GM10847 (cell line): ENCODE data around the gene SEPTIN2.

ENCODE experiments used
- POLR2A ChIP-seq: IDR thresholded peaks from 2 replicates; pipeline ENCODE4 v1.6.1; 2011; ENCODE audit not compliant: insufficient read length; ENCODE audit errors: extremely low read depth

The SEPTIN2 gene

DNA sequence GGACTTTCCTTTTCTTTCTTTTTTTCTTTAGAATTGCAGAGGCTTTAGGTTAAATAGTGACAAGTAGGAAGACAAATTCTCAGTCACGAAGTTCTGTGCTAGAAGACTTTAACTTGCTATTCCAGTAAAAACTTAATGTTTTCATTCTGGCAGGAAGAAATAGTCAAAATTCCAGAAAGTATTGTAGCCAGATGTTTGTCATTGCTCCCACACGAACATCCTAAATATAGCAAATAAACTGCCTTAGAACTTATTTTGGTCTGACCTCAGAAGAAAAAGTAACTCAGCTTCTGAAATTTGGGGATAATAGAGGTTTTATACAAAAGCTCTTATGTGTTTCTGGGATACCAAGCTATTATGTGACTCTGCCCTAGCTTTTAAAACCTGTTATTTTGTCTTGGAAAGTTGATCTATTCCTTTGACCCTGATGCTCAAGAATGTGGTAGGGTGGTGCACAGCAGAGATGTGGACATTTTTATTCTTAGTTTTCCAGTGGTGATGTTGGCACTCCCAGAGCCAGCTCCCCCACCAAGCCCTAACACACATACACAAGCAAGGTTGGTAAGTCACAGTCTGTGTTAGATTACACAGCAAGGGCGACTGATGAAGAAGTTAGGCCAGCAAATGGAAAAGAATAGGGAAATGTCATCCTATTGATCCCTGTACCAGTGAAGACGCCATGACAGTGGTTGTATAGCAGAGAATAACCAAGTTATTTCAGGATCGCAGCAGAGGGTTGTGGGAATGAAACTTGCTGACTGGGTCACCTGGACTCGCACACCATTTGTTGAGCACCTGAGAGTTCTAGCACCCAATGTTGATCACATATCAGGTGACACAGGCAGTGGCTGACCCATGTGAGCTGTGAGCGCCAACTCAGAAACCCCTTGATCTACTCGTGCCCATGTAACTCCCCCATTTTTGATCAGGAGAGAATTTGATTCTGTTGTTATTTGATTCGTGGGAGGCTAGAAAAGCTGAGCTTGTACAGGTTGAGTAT lies 64.1 kb downstream of the SEPTIN2 start:
- TF ChIP-seq POLR2A, result no peak

DNA sequence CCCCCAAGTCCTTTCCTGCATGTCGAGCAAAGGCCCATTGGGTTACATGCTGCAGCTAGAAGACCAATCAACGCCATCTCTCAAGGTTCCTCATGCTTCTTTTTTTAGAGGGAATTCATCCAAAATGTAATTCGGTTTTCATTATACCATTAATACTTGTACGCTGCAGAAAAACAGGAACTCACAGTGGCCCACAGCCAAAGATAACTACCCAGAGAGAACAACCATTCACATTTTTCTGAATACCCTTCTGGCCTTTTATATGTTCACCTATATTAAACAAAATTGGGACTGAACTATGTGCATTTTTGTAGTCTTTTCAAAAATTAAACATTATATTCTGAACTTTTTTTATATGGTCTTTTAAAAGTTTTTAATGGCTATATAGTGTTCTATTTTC lies 66.1 kb downstream of the SEPTIN2 start:
- no peak for TF ChIP-seq POLR2A

DNA sequence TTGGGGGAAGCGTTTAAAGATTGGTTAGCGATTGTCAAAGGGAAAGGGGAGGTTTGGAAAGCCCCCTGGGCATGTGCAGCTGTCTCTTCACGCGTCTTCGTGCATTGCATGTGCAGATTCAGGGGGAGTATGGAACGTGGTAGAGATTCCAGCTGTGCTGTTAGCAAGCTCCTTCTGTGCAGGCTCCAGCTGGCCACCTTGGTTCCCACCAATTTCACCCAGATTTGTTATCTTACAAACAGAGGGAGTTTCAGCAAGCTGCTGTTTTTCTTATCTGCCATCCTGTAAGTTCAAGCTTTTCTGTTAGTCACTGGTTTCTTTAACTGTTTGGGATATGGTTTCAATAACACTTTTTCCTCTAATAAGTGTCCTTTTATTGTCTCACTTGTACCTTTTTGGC lies 70.8 kb downstream of the SEPTIN2 start:
- no peak for TF ChIP-seq POLR2A

DNA sequence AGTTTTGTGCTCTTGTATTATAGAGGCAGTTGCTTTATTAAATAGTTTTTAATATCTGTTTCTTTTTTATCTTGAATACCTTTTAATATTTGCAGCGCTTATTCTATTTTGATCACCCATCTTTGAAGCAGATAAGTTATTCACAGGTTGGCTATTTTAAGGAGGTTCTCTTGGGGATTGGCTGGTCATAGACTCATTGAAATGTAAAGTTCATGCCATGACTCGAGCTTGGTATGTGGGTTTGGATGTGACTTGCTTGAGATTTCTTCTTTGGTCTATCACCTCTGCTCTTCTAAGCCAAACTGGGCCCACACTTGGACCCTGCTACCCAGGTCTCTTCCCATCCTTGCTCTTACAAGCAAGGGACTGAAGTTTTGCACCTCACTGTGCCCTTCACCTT lies 74.0 kb downstream of the SEPTIN2 start:
- TF ChIP-seq POLR2A, result no peak

DNA sequence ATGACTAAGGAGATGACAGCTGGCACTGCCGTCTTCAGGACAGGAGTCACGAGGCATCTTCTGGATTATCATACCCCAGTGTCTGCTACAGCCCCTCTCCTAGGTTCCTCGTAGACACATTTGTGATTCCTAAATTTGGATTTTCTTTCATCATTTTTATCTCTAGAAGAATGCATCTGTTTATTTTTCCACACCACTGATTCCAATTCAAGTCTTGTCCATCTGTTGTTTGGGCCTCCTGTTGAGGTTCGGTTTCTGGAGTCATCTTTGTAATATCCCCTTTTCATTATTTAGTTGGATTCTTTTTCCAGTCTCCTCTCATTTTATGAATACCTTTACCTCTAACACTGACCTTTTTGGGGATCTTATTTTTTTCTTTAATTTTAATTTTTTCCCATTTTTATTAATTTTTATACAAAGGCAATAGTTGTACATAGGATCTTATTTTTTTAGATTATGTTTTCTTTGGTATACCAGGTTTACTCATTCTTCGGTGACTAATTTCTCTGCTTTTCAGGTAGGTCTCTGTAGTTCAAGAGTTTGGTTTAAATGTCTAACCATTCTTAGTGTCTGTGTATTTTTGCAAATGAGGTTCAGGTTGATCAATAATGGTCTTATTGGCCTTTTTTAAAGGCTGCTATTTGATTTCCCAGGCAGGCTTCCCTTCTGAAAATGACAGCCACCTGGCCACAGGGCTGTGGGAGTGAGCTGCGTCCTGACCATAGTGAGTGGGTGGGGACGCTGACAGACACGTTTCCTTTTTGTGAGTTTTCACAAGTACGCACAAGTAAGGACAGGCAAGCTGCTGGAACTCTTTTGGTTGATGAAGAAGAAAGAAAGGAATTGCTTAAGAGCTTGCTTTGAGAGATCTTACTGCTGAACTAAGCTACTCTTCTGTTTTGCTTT lies 74.8 kb downstream of the SEPTIN2 start:
- TF ChIP-seq POLR2A, result no peak

DNA sequence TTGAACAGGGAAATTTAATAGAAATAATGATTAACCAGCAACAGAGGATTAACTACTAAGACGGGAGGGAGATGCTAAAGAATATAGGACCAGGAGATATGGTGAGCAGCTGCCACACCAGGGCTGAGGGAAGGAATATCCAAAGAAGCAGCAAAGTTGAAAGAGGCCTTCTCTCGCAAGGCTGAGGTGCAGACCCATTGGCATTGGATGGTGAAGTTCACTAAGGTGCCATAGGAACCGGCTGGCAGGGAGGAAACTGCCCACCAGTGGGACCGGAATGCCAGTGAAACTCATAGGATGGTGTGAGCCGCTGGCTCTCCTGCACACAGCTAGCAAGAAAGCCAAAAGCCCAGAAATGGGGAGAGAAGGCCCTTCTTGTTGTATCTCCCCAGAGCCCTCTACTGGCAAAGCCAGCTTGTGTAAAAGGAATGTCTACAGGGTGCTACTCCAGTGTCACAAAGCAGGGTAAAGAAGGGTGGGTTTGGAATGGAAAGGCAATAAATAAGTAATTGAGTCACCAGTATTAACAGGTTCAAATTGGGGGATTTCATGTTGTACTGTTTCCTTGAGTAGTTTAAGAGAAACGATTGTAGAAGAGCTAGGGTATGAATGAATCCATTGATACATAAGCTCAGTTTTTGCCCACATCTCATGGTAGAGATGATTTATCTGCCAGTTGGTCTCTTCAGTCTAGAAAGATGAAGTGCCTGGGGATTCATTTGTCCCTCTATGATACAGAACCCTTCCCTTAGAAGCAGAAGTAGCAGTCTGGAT lies 76.4 kb downstream of the SEPTIN2 start:
- no peak for TF ChIP-seq POLR2A

DNA sequence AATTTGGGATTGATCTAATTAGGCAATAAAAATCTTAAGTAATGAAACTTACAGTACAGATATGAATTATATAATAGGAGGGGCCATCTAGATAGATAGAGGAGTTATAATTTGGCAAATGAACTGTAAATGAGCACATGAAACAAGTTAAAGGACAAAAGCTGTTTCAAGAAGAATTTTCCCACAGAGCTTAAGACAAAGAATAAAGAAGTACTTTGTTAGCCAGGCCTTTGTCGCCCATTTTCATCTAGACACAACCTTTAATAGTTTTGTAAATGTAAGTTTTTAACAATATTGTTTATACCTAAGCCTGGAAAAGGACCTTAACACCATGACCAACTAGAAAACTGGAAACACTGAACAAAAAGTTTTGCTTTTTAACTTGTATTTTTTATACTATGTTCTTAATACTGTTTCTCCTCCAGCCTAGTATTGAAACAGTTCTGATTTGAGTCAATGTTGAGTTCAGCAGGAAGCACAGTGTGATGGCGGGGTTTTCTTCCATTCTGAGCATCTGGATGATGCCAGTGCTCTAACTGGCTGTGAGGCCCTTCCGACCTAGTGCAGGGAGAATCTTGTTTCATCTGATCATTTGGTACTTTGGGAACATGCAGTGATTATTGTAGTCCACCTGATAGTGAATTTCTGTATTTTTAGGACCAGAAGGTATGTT lies 77.9 kb downstream of the SEPTIN2 start:
- TF ChIP-seq POLR2A, result no peak

DNA sequence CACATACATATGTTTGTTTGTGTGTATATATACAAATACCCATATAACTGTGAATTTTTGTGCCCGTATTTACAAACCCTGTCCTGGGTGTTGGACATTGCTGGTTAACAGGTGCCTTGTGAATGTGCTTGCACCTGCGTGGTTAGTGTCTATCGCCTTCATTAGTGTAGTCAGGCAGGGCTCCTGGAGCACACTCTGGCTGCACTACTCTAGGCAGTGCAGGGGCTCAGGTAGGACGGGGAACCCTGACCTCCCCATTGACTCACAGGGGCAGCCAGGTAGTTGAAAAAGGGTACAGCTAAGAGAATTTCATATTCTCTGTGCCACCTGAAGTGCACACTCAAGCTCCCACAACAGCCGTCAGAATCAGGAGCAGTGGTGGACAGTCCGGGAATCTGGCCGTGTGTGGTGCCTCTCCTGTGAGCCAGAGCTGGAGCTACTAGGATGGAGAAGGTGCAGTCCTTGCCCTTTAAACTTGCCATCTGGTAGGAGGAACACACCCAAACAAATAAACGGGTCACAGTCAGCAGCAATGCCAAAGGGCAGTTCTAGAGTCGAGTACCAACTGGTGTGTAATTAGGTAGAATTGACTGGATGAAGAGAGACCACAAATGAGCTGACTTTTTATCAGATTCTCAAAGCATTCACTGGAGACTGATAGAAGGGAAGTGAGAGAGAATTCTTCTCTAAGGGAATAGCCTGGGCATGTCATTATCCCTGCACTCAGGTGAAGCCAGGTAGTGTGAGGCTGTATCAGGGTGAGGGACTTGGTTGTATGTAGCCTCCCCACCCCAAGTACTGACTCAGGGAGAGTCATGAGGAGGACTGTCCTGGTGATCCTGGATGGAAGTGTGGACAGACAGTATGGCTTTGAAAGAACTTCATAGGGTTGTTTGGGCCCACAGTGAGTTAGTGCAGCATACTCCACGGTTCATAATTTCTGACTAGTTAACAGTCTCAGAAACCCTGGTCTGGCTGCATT lies 84.5 kb downstream of the SEPTIN2 start:
- no peak for TF ChIP-seq POLR2A
